CD4-positive, CD25-positive, alpha-beta regulatory T cell (primary cell): Measurements from ENCODE around the gene AURKB. TPM values are rescaled to one million over a fixed set of nuclear protein-coding genes. Genes with fewer than 3 reads are reported as not detected.

ENCODE experiments used
- ATAC-seq, 2 donors: fragments of 150-1000 bp; cut with Tn5 transposase; one replicate each; pipeline ENCODE4 v1.10.0; 2021; ENCODE audit warnings: low read depth in 2 of 2, moderate number of reproducible peaks in 2 of 2, moderate library complexity in 1 of 2
- DNase-seq, 3 donors: peaks; one replicate each; pipeline versions ENCODE4 v3.0.0 to v3.0.0-alpha.2; 2012 to 2022; ENCODE audit warnings: mixed read lengths in 1 of 3
- H3K27ac ChIP-seq: one replicate; pipeline ENCODE4 v1.7.0; 2013; ENCODE audit warnings: mild to moderate bottlenecking, low read length; ENCODE audit not compliant: insufficient read depth, poor library complexity, severe bottlenecking
- H3K27me3 ChIP-seq: one replicate; pipeline ENCODE4 v1.7.0; 2013; ENCODE audit warnings: low read length; ENCODE audit not compliant: control insufficient read depth, insufficient read depth
- H3K36me3 ChIP-seq: one replicate; pipeline ENCODE4 v1.7.0; 2013; ENCODE audit warnings: mild to moderate bottlenecking, low read length, moderate library complexity; ENCODE audit not compliant: control insufficient read depth, insufficient read depth
- H3K4me1 ChIP-seq: 2 replicates; pipeline ENCODE4 v1.7.0; 2013; ENCODE audit warnings: mild to moderate bottlenecking, low read length; ENCODE audit not compliant: insufficient read depth, control insufficient read depth, poor library complexity, severe bottlenecking
- H3K4me3 ChIP-seq: one replicate; pipeline ENCODE4 v1.7.0; 2013; ENCODE audit warnings: low read depth, mild to moderate bottlenecking, low read length, moderate library complexity
- H3K9me3 ChIP-seq, 2 experiments: 1 replicate in 1 of 2; 2 replicates in 1 of 2; pipeline ENCODE4 v1.7.0; 2013; ENCODE audit warnings: low read length in 2 of 2, mild to moderate bottlenecking in 1 of 2, moderate library complexity in 1 of 2; ENCODE audit not compliant: control insufficient read depth in 2 of 2
- H3K27ac Mint-ChIP-seq, 3 donors: one replicate each; pipeline ENCODE4 v1.8.0; 2020 to 2022; ENCODE audit warnings: mild to moderate bottlenecking in 3 of 3, mixed read lengths in 3 of 3, moderate library complexity in 2 of 3
- H3K27me3 Mint-ChIP-seq: one replicate; pipeline ENCODE4 v1.8.0; 2022; ENCODE audit warnings: mild to moderate bottlenecking, mixed read lengths
- H3K36me3 Mint-ChIP-seq: one replicate; pipeline ENCODE4 v1.8.0; 2020; ENCODE audit warnings: mixed read lengths
- H3K4me1 Mint-ChIP-seq, 4 donors: one replicate each; pipeline ENCODE4 v1.8.0; 2020 to 2022; ENCODE audit warnings: mixed read lengths in 4 of 4, mild to moderate bottlenecking in 1 of 4
- H3K4me3 Mint-ChIP-seq, 4 donors: one replicate each; pipeline ENCODE4 v1.8.0; 2020 to 2022; ENCODE audit warnings: mild to moderate bottlenecking in 4 of 4, mixed read lengths in 4 of 4, moderate library complexity in 3 of 4
- H3K9me3 Mint-ChIP-seq, 7 donors: one replicate each; pipeline ENCODE4 v1.8.0; 2020 to 2022; ENCODE audit warnings: mixed read lengths in 7 of 7, mild to moderate bottlenecking in 3 of 7, moderate library complexity in 2 of 7
- polyA plus RNA-seq, 4 donors: library from polyadenylated mRNA; unstranded; fragments of 300-500 nt; fragmentation: Illumina TruSeq; gene quantifications; one replicate each; pipeline ENCODE4 v1.2.3, GENCODE V29; 2021
- total RNA-seq: library from RNA; stranded (reverse); gene quantifications from one replicate; pipeline ENCODE4 v1.2.3, GENCODE V29; 2022

The AURKB gene
- total and polyA plus RNA-seq, 5 donors from 2014 or later = 1.5 to 5.3 (median 3.5) TPM

DNA sequence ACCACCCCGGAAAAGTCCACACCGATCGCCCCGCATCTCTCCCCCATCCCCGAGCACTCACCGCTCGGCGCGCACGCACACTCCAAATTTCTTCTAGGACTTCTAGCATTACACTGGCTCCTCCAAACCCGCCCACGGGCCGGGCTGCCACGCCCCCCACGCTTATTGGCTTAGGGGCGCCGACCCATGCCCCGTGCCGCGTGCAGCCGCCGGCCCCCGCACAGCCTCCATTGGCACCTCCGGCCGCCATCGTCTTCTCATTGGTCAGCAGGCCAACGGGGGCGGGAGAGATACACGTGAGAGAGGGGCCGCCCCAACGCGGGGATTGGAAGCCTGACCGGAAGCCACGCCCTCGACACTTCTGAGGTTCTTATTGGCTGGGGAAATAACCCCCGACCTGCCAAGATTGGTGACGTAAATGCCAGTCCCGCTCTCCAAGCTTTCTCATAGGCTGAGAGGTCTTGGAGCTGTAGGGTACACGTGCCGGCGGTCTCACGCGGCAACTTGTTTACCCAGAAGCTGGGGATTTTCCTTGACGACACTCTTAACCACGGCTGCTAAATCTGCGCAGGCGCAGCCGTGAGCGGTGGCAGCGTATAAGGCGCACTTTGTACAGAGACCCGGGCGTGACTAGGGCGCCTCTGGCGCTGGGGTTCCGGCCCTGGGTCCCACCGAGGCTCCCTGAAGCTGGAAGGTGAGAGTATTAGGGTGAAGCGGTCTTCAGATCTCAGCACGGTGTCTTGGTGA is 54.0 kb downstream of the AURKB start:
- peaks cover 22% of the 10 kb centered on the region for H3K36me3 Mint-ChIP-seq
- H3K4me3 Mint-ChIP-seq = no peak overlapping the region
- Histone ChIP-seq H3K27me3 (no peaks in the 10 kb centered on the region), H3K36me3 (peaks cover 25% of the 10 kb centered on the region), H3K27ac (peak overlapping the region; percentile 100), H3K4me1 (peaks cover 86% of the 10 kb centered on the region), H3K4me3 (peak overlapping the region; percentile 94), H3K9me3 (no peaks in the 10 kb centered on the region)
- H3K27me3 Mint-ChIP-seq = peaks cover 11% of the 10 kb centered on the region
- H3K4me1 Mint-ChIP-seq = peaks cover 8 to 60% (median 48%) of the 10 kb centered on the region in 4 donors
- ATAC-seq (peak; percentile 86 to 87), DNase-seq (peak; percentile 100)
- H3K27ac Mint-ChIP-seq = no peak overlapping the region
- peaks cover 0 to 1% (median 0%) of the 10 kb centered on the region in 7 donors for H3K9me3 Mint-ChIP-seq

- Mint-ChIP-seq H3K27ac (no peak overlapping the region), H3K36me3 (peaks cover 17% of the 10 kb centered on the region), H3K4me1 (peaks cover 8 to 57% (median 45%) of the 10 kb centered on the region in 4 donors), H3K9me3 (peaks cover 0 to 1% (median 0%) of the 10 kb centered on the region in 7 donors), H3K27me3 (peaks cover 13% of the 10 kb centered on the region), H3K4me3 (no peak overlapping the region)
- H3K4me1 ChIP-seq = peaks cover 86% of the 10 kb centered on the region
- H3K4me3 ChIP-seq = peak overlapping the region; percentile 94
- H3K36me3 ChIP-seq = peaks cover 20% of the 10 kb centered on the region
- H3K27me3 ChIP-seq = no peaks in the 10 kb centered on the region
- no peak for ATAC-seq
- H3K27ac ChIP-seq = peak overlapping the region; percentile 100
- DNase-seq = no peak
- no peaks in the 10 kb centered on the region for H3K9me3 ChIP-seq
Measured at GRCh38 chr17:8155996-8156245, 54.5 kb downstream of the AURKB start.

- DNase-seq (no peak), ATAC-seq (no peak)
- H3K9me3 Mint-ChIP-seq = no peaks in the 10 kb centered on the region
- peak overlapping the region; percentile 94 for H3K4me3 ChIP-seq
- H3K27ac ChIP-seq = peak overlapping the region; percentile 100
- H3K9me3 ChIP-seq = no peaks in the 10 kb centered on the region
- peaks cover 12% of the 10 kb centered on the region for H3K36me3 Mint-ChIP-seq
- peaks cover 16% of the 10 kb centered on the region for H3K36me3 ChIP-seq
- H3K4me1 ChIP-seq = peaks cover 86% of the 10 kb centered on the region
- no peak overlapping the region for H3K27ac Mint-ChIP-seq
- no peaks in the 10 kb centered on the region for H3K27me3 ChIP-seq
- peaks cover 13% of the 10 kb centered on the region for H3K27me3 Mint-ChIP-seq
- no peak overlapping the region for H3K4me3 Mint-ChIP-seq
- peaks cover 8 to 57% (median 42%) of the 10 kb centered on the region in 4 donors for H3K4me1 Mint-ChIP-seq
Measured at GRCh38 chr17:8155231-8155995, 55.0 kb downstream of the AURKB start.

Other genes with a start within 250 kb of the AURKB start
- not detected for gene GUCY2D, start 208.0 kb downstream of the AURKB start, total RNA-seq
- gene GUCY2D, start 208.0 kb downstream of the AURKB start, polyA plus RNA-seq = under 1 TPM in 1 of 4 donors, not detected in 3; 0.23 TPM
- gene ALOX15B, start 171.5 kb downstream of the AURKB start, total RNA-seq = not detected
- not detected for gene ALOX15B, start 171.5 kb downstream of the AURKB start, polyA plus RNA-seq
- gene ALOX12B, start 122.9 kb downstream of the AURKB start, total RNA-seq = not detected
- under 1 TPM in 3 of 4 donors, not detected in 1; 0.53 to 0.68 (median 0.67) TPM for gene ALOX12B, start 122.9 kb downstream of the AURKB start, polyA plus RNA-seq
- 0.15 TPM for gene ALOXE3, start 92.1 kb downstream of the AURKB start, total RNA-seq
- under 1 TPM in 3 of 4 donors, not detected in 1; 0.18 to 0.51 (median 0.42) TPM for gene ALOXE3, start 92.1 kb downstream of the AURKB start, polyA plus RNA-seq
- gene HES7, start 86.5 kb downstream of the AURKB start, total RNA-seq = not detected
- not detected for gene HES7, start 86.5 kb downstream of the AURKB start, polyA plus RNA-seq
- 1,740 TPM for gene PER1, start 58.2 kb downstream of the AURKB start, total RNA-seq
- 1 to 10 TPM; 4.8 to 7.7 (median 6.2) TPM for gene PER1, start 58.2 kb downstream of the AURKB start, polyA plus RNA-seq
- 205 TPM for gene VAMP2, start 47.6 kb downstream of the AURKB start, total RNA-seq
- gene VAMP2, start 47.6 kb downstream of the AURKB start, polyA plus RNA-seq = 10 to 100 TPM; 42.7 to 60.4 (median 59.3) TPM
- 27.3 TPM for gene TMEM107, start 34.2 kb downstream of the AURKB start, total RNA-seq
- gene TMEM107, start 34.2 kb downstream of the AURKB start, polyA plus RNA-seq = 10 to 100 TPM; 20.6 to 38.9 (median 29.9) TPM
- 10.1 TPM for gene BORCS6, start 20.4 kb downstream of the AURKB start, total RNA-seq
- gene BORCS6, start 20.4 kb downstream of the AURKB start, polyA plus RNA-seq = 10 to 100 TPM; 23.6 to 29.9 (median 25.4) TPM
- gene CTC1, start 37.5 kb upstream of the AURKB start, total RNA-seq = 265 TPM
- gene CTC1, start 37.5 kb upstream of the AURKB start, polyA plus RNA-seq = 10 to 100 TPM; 20.2 to 32.4 (median 24.1) TPM
- 13.9 TPM for gene PFAS, start 38.7 kb upstream of the AURKB start, total RNA-seq
- gene PFAS, start 38.7 kb upstream of the AURKB start, polyA plus RNA-seq = 10 to 100 TPM in 3 of 4 donors, 1 to 10 TPM in 1; 7.4 to 12.7 (median 11.2) TPM
- gene RANGRF, start 78.1 kb upstream of the AURKB start, total RNA-seq = 40.0 TPM
- 100 to 1,000 TPM in 2 of 4 donors, 10 to 100 TPM in 2; 87.6 to 131 (median 99.0) TPM for gene RANGRF, start 78.1 kb upstream of the AURKB start, polyA plus RNA-seq
- 13.7 TPM for gene SLC25A35, start 84.8 kb upstream of the AURKB start, total RNA-seq
- 1 to 10 TPM in 3 of 4 donors, under 1 TPM in 1; 0.64 to 2.7 (median 1.7) TPM for gene SLC25A35, start 84.8 kb upstream of the AURKB start, polyA plus RNA-seq
- gene ARHGEF15, start 99.7 kb upstream of the AURKB start, total RNA-seq = not detected
- not detected for gene ARHGEF15, start 99.7 kb upstream of the AURKB start, polyA plus RNA-seq
- not detected for gene ODF4, start 129.3 kb upstream of the AURKB start, total RNA-seq
- gene ODF4, start 129.3 kb upstream of the AURKB start, polyA plus RNA-seq = not detected
- 2,192 TPM for gene RPL26, start 172.6 kb upstream of the AURKB start, total RNA-seq
- 1,000 to 10,000 TPM; 1,483 to 1,963 (median 1,650) TPM for gene RPL26, start 172.6 kb upstream of the AURKB start, polyA plus RNA-seq
- gene RNF222, start 187.3 kb upstream of the AURKB start, total RNA-seq = 0.81 TPM
- gene RNF222, start 187.3 kb upstream of the AURKB start, polyA plus RNA-seq = under 1 TPM in 2 of 4 donors, not detected in 2; 0.19 to 0.27 TPM
- 240 TPM for gene NDEL1, start 225.3 kb upstream of the AURKB start, total RNA-seq
- gene NDEL1, start 225.3 kb upstream of the AURKB start, polyA plus RNA-seq = 10 to 100 TPM; 45.6 to 63.6 (median 54.6) TPM